A549 (cell line): ENCODE measurements around the gene PTPN4. TPM values are rescaled to one million over a fixed set of nuclear protein-coding genes. Genes with fewer than 3 reads are reported as not detected.

ENCODE experiments used
- ATAC-seq, 2 experiments: fragments of 200-7000 bp in 1 of 2; fragments of >200 bp in 1 of 2; cut with Nextera tagmentation in 1 of 2; cut with Tn5 transposase in 1 of 2; 3 replicates each; pipeline versions ENCODE4 v1.8.0 to v1.9.1; 2018 to 2020; ENCODE audit warnings: mild to moderate bottlenecking in 1 of 2, moderate library complexity in 1 of 2
- CTCF ChIA-PET: fragments of 300-600 bp; sonication (Branson Sonifier 250); formaldehyde crosslinking; extraction: SDS; loops from one replicate; lab custom pipeline; 2021; ENCODE audit warnings: antibody characterized with exemption, inconsistent platforms; lab: Yijun Ruan, JAX
- POLR2A ChIA-PET: fragments of 350-600 bp; formaldehyde crosslinking; extraction: SDS; loops from one replicate; lab custom pipeline; 2021; ENCODE audit warnings: antibody characterized with exemption, inconsistent platforms; lab: Yijun Ruan, JAX
- DNase-seq, 2 experiments: peaks; one replicate each; pipeline versions ENCODE4 v3.0.0 to v3.0.0-alpha.2; 2011 to 2016; ENCODE audit warnings: low read depth in 1 of 2, low spot score in 1 of 2
- FAIRE-seq: peaks from 2 replicates; lab custom pipeline; 2011; peaks lifted over from hg19 to GRCh38; lab: Jason Lieb, UNC
- H3K27ac ChIP-seq, 2 experiments: fragments of >200 bp; sonication (Bioruptor Twin); formaldehyde crosslinking; 3 replicates each; pipeline ENCODE4 v1.5.1; 2016 to 2017
- H3K4me1 ChIP-seq: fragments of >200 bp; sonication (Bioruptor Twin); formaldehyde crosslinking; 3 replicates; pipeline ENCODE4 v1.6.1; 2016
- H3K4me2 ChIP-seq: fragments of >200 bp; sonication (Bioruptor Twin); formaldehyde crosslinking; 3 replicates; pipeline ENCODE4 v1.6.1; 2016
- H3K4me3 ChIP-seq: fragments of >200 bp; sonication (Bioruptor Twin); formaldehyde crosslinking; 3 replicates; pipeline ENCODE4 v1.5.1; 2016
- H3K9me3 ChIP-seq: fragments of >200 bp; sonication (Bioruptor Twin); formaldehyde crosslinking; 3 replicates; pipeline ENCODE4 v1.6.1; 2016
- EHF ChIP-seq: fragments of 250-450 bp; sonication (Bioruptor Pico); IDR thresholded peaks from 2 replicates; pipeline ENCODE4 v1.5.0; 2020; ENCODE audit warnings: mild to moderate bottlenecking
- EP300 ChIP-seq, 2 experiments: fragments of >200 bp; sonication (Bioruptor Twin); formaldehyde crosslinking; IDR thresholded peaks; 2 replicates in 1 of 2; 3 replicates in 1 of 2; pipeline ENCODE4 v1.6.1; 2016 to 2017
- ESRRA ChIP-seq: fragments of 150-350 bp; IDR thresholded peaks from 2 replicates; pipeline ENCODE4 v1.6.1; 2014; ENCODE audit warnings: mild to moderate bottlenecking, low read length, borderline replicate concordance
- FOSB ChIP-seq: fragments of 250-450 bp; sonication (Bioruptor Pico); IDR thresholded peaks from 2 replicates; pipeline ENCODE4 v1.5.0; 2020; ENCODE audit warnings: mild to moderate bottlenecking, moderate library complexity
- FOXS1 ChIP-seq: fragments of 250-450 bp; sonication (Bioruptor Pico); IDR thresholded peaks from 2 replicates; pipeline ENCODE4 v1.5.0; 2020; ENCODE audit warnings: mild to moderate bottlenecking, moderate library complexity
- GATA3 ChIP-seq: IDR thresholded peaks from 2 replicates; pipeline ENCODE4 v1.6.1; 2012; ENCODE audit warnings: borderline replicate concordance
- HOXA7 ChIP-seq: fragments of 250-450 bp; sonication (Bioruptor Pico); IDR thresholded peaks from 2 replicates; pipeline ENCODE4 v1.5.0; 2020; ENCODE audit warnings: mild to moderate bottlenecking, moderate library complexity
- JUN ChIP-seq, 2 experiments: fragments of >200 bp; sonication (Bioruptor Twin); formaldehyde crosslinking; IDR thresholded peaks; 2 replicates in 1 of 2; 3 replicates in 1 of 2; pipeline ENCODE4 v1.6.1; 2016 to 2017
- JUNB ChIP-seq: fragments of >200 bp; sonication (Bioruptor Twin); formaldehyde crosslinking; IDR thresholded peaks from 2 replicates; pipeline ENCODE4 v1.6.1; 2016
- KDM5A ChIP-seq: fragments of 200-600 bp; sonication (generic); IDR thresholded peaks from 2 replicates; pipeline ENCODE4 v1.6.1; 2016; ENCODE audit warnings: antibody characterized with exemption, mild to moderate bottlenecking
- MAZ ChIP-seq: fragments of 150-350 bp; IDR thresholded peaks from 2 replicates; pipeline ENCODE4 v1.6.1; 2014; ENCODE audit warnings: antibody characterized with exemption, low read depth, low read length, borderline replicate concordance
- NFE2L2 ChIP-seq: fragments of 150-350 bp; conservative IDR thresholded peaks from 2 replicates; pipeline ENCODE4 v1.6.1; 2014; ENCODE audit warnings: low read length
- NPAS2 ChIP-seq: fragments of 250-450 bp; sonication (Bioruptor Pico); IDR thresholded peaks from 2 replicates; pipeline ENCODE4 v1.8.0; 2022; ENCODE audit warnings: mild to moderate bottlenecking, moderate library complexity, borderline replicate concordance
- PHF8 ChIP-seq: fragments of 200-600 bp; sonication (generic); IDR thresholded peaks from 2 replicates; pipeline ENCODE4 v1.6.1; 2016; ENCODE audit warnings: low read depth, mild to moderate bottlenecking, antibody characterized with exemption, moderate library complexity, borderline replicate concordance
- RARB ChIP-seq: fragments of 250-450 bp; sonication (Bioruptor Pico); IDR thresholded peaks from 2 replicates; pipeline ENCODE4 v1.8.0; 2021; ENCODE audit warnings: mild to moderate bottlenecking, moderate library complexity
- RCOR1 ChIP-seq: fragments of 150-350 bp; IDR thresholded peaks from 2 replicates; pipeline ENCODE4 v1.6.1; 2014; ENCODE audit warnings: antibody characterized with exemption, low read length, low read depth
- SMC3 ChIP-seq: fragments of >200 bp; sonication (Bioruptor Twin); formaldehyde crosslinking; IDR thresholded peaks from 3 replicates; pipeline ENCODE4 v1.6.1; 2018; ENCODE audit warnings: inconsistent platforms
- TFCP2L1 ChIP-seq: fragments of 250-450 bp; sonication (Bioruptor Pico); IDR thresholded peaks from 2 replicates; pipeline ENCODE4 v1.5.0; 2021; ENCODE audit warnings: mild to moderate bottlenecking
- ZC3H11A ChIP-seq: fragments of 450-650 bp; IDR thresholded peaks from 2 replicates; pipeline ENCODE4 v1.6.1; 2014; ENCODE audit warnings: antibody characterized with exemption, mild to moderate bottlenecking
- ZSCAN20 ChIP-seq: fragments of 250-450 bp; sonication (Bioruptor Pico); IDR thresholded peaks from 2 replicates; pipeline ENCODE4 v1.8.0; 2022; ENCODE audit warnings: mild to moderate bottlenecking, moderate library complexity
- WGBS: methylation state at CpG from one replicate; pipeline ENCODE4 v1.1.6; 2017; ENCODE audit errors: missing lambda C conversion rate; 5-methylcytosine and 5-hydroxymethylcytosine counted together
- polyA plus RNA-seq, 4 experiments: library from polyadenylated mRNA; depleted of rRNA in 3 of 4; stranded (reverse); fragments of >200 nt; fragmentation: RNase III in 1 of 4; extraction: RNeasy Plus Mini Kit Qiagen cat#74134 plus additional on column Dnase treatment in 1 of 4; gene quantifications; 2 replicates in 3 of 4; 3 replicates in 1 of 4; pipeline ENCODE4 v1.2.3, GENCODE V29; 2011 to 2017
- TF ChIP-seq, protein P1 (sequence below): IDR thresholded peaks from 2 replicates; pipeline ENCODE4 v1.6.1; 2012
- TF ChIP-seq, protein P2 (sequence below): IDR thresholded peaks from 2 replicates; pipeline ENCODE4 v1.6.1; 2012

Gene PTPN4
- polyA plus RNA-seq, 2 of the 4 experiments (the other 2 are of a cell fraction) = 14.5 to 36.6 TPM

- no peak for ATAC-seq
- TF ChIP-seq FOSB (no peak), NPAS2 (CRISPR knock-in tag) (no peak), ESRRA (no peak), JUN (IDR thresholded peaks at IDR 0.05) (no peak), MAZ (no peak), FOXS1 (CRISPR knock-in tag) (no peak), ZC3H11A (no peak), JUNB (no peak), GATA3 (no peak), SMC3 (no peak), EP300 (IDR thresholded peaks at IDR 0.05) (no peak), PHF8 (no peak), NFE2L2 (no peak), RARB (CRISPR knock-in tag) (no peak)
- TF ChIP-seq, protein P1, sequence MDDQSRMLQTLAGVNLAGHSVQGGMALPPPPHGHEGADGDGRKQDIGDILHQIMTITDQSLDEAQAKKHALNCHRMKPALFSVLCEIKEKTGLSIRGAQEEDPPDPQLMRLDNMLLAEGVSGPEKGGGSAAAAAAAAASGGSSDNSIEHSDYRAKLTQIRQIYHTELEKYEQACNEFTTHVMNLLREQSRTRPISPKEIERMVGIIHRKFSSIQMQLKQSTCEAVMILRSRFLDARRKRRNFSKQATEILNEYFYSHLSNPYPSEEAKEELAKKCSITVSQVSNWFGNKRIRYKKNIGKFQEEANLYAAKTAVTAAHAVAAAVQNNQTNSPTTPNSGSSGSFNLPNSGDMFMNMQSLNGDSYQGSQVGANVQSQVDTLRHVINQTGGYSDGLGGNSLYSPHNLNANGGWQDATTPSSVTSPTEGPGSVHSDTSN = no peak
- TF ChIP-seq, protein P2, sequence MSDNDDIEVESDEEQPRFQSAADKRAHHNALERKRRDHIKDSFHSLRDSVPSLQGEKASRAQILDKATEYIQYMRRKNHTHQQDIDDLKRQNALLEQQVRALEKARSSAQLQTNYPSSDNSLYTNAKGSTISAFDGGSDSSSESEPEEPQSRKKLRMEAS = no peak
- TF ChIP-seq, all 56 proteins: peak for 0
- Histone ChIP-seq H3K27ac (no peak overlapping the region), H3K9me3 (peaks cover 4% of the 10 kb centered on the region; the same call in 1 of the 3 replicates), H3K4me2 (no peak overlapping the region), H3K4me1 (no peaks in the 10 kb centered on the region), H3K4me3 (no peak overlapping the region)
- FAIRE-seq (no peak), DNase-seq (no peak)
- 93% methylated on average over 15 of the region's 15 CpGs for WGBS
- CTCF ChIA-PET = no interaction called here
- POLR2A ChIA-PET = no interaction called here
These were observed 270.2 kb downstream of the PTPN4 start for GRCh38 chr2:120029672-120030640.

- Histone ChIP-seq H3K4me1 (peaks cover 11% of the 10 kb centered on the region), H3K4me2 (no peak overlapping the region)
- ChIA-PET CTCF (no interaction called here), POLR2A (no interaction called here)
- WGBS = 68% methylated on average over 3 of the region's 3 CpGs
- no peak for ATAC-seq
- DNase-seq = no peak
- TF ChIP-seq PHF8 = no peak
- TF ChIP-seq RCOR1 = no peak
- no peak for TF ChIP-seq ZSCAN20 (CRISPR knock-in tag)
- no peak for TF ChIP-seq EHF (CRISPR knock-in tag)
- TF ChIP-seq SMC3 = no peak
- no peak for TF ChIP-seq HOXA7 (CRISPR knock-in tag)
- TF ChIP-seq KDM5A = no peak
- TF ChIP-seq TFCP2L1 (CRISPR knock-in tag) = no peak
- TF ChIP-seq, all 56 proteins: peak for 0
- no peak for FAIRE-seq
- Histone ChIP-seq H3K4me3 (no peak overlapping the region), H3K9me3 (no peaks in the 10 kb centered on the region), H3K27ac (no peak overlapping the region)
These were observed 272.6 kb downstream of the PTPN4 start for GRCh38 chr2:120032297-120032696.

Other genes starting within 250 kb of the PTPN4 start
- not detected in 2 replicates for gene SCTR, start 235.4 kb upstream of the PTPN4 start, polyA plus RNA-seq (2011; rRNA removed)
- not detected in 3 replicates for gene SCTR, start 235.4 kb upstream of the PTPN4 start, polyA plus RNA-seq (2017; fragmentation: RNase III; extraction: RNeasy Plus Mini Kit Qiagen cat#74134 plus additional on column Dnase treatment)
- 0.17 and 0.22 TPM in 2 replicates for gene CFAP221, start 215.5 kb upstream of the PTPN4 start, polyA plus RNA-seq (2011; rRNA removed)
- gene CFAP221, start 215.5 kb upstream of the PTPN4 start, polyA plus RNA-seq (2017; fragmentation: RNase III; extraction: RNeasy Plus Mini Kit Qiagen cat#74134 plus additional on column Dnase treatment) = 0.16 to 0.30 TPM (median 0.24 TPM) in 3 replicates
- 20.2 and 21.1 TPM in 2 replicates for gene TMEM177, start 80.7 kb upstream of the PTPN4 start, polyA plus RNA-seq (2011; rRNA removed)
- gene TMEM177, start 80.7 kb upstream of the PTPN4 start, polyA plus RNA-seq (2017; fragmentation: RNase III; extraction: RNeasy Plus Mini Kit Qiagen cat#74134 plus additional on column Dnase treatment) = 19.2 to 20.0 TPM (median 19.5 TPM) in 3 replicates